Measurements from ENCODE around the gene RAP2C.

The RAP2C gene

DNA sequence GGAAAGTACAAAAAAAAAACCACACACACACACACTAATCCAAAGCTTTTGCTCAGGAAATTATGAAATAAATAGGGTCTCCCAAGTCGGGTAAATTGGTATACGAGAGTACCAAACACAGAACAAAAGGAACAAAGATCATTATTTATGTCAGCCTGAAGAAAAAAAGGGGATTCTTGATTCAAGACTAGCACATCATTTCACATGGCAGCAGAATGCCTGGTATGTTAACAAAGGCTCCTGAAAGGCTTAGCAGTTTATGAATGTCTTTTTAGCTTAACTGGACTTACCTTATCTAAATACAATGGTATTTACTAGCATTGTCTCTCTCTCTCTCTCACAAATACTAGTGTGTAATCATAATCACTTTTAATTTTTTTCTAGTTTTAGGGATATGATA lies 11.3 kb downstream of the RAP2C start:
- no peak for DNase-seq (ENCODE audit: low read depth, low spot score)
- H3K4me3 ChIP-seq (ENCODE audit: low read depth, low read length) = no peak overlapping the region
- TF ChIP-seq, protein P1, sequence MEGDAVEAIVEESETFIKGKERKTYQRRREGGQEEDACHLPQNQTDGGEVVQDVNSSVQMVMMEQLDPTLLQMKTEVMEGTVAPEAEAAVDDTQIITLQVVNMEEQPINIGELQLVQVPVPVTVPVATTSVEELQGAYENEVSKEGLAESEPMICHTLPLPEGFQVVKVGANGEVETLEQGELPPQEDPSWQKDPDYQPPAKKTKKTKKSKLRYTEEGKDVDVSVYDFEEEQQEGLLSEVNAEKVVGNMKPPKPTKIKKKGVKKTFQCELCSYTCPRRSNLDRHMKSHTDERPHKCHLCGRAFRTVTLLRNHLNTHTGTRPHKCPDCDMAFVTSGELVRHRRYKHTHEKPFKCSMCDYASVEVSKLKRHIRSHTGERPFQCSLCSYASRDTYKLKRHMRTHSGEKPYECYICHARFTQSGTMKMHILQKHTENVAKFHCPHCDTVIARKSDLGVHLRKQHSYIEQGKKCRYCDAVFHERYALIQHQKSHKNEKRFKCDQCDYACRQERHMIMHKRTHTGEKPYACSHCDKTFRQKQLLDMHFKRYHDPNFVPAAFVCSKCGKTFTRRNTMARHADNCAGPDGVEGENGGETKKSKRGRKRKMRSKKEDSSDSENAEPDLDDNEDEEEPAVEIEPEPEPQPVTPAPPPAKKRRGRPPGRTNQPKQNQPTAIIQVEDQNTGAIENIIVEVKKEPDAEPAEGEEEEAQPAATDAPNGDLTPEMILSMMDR (IDR thresholded peaks at IDR 0.05; ENCODE audit: low read depth, low read length) = no peak
- in situ Hi-C loops (cut with HindIII; ENCODE audit: low sequenced_read_pairs) = no loop called here

GRCh38 chrX:132206259-132206658 lies 13.0 kb downstream of the RAP2C start:
- TF ChIP-seq, protein P1 (IDR thresholded peaks at IDR 0.05; ENCODE audit: low read depth, low read length) = no peak
- in situ Hi-C loops (cut with HindIII; ENCODE audit: low sequenced_read_pairs) = no loop called here
- no peak for DNase-seq (ENCODE audit: low read depth, low spot score)

DNA sequence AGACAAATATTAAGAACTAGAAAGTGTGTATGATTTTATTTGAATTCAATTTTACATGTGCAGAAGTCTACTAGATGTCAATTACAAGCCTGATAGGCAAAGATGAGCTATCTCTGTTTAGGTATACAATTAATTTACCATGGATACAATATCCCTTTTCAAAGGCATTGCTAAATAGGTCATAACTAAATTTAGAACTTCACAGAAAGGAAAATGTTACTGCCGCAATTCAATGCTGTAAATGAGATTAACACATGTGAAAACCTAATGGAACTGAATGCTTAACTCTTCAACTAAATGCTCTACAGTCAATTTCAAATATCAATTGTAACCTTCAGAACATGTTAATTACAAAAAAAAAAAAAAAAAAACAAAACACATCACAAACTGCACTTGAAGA lies 14.6 kb downstream of the RAP2C start:
- TF ChIP-seq, protein P1 (IDR thresholded peaks at IDR 0.05; ENCODE audit: low read depth, low read length) = no peak
- no peak overlapping the region for H3K4me3 ChIP-seq (ENCODE audit: low read depth, low read length)
- in situ Hi-C loops (cut with HindIII; ENCODE audit: low sequenced_read_pairs) = no loop called here
- DNase-seq (ENCODE audit: low read depth, low spot score) = no peak

More at GRCh38 chrX:132206259-132206658, 13.0 kb downstream of the RAP2C start:
- no peak overlapping the region for H3K4me3 ChIP-seq (ENCODE audit: low read depth, low read length)

DNA sequence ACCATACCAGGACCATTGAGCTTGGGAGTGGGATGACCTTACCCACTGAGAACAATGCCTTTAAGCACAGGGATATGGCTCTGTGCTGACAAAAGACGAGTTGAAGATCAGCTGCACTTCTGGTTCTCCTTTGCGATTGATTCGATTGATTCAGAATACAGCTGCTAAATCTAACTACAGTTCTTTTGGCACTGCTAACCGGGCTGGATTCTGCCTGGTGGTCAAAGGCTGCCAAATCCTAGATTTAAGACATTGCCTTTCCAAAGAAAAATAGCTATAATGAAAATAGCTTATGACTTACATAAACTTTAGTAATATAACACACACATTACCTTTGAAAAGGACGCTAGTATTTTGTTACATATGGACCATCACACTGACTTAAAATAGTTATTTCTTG lies 18.3 kb downstream of the RAP2C start:
- TF ChIP-seq, protein P1 (IDR thresholded peaks at IDR 0.05; ENCODE audit: low read depth, low read length) = no peak
- no peak overlapping the region for H3K4me3 ChIP-seq (ENCODE audit: low read depth, low read length)
- in situ Hi-C loops (cut with HindIII; ENCODE audit: low sequenced_read_pairs) = no loop called here
- no peak for DNase-seq (ENCODE audit: low read depth, low spot score)

GRCh38 chrX:132199941-132200340 lies 19.3 kb downstream of the RAP2C start:
- TF ChIP-seq, protein P1 (IDR thresholded peaks at IDR 0.05; ENCODE audit: low read depth, low read length) = no peak
- in situ Hi-C loops (cut with HindIII; ENCODE audit: low sequenced_read_pairs) = no loop called here
- DNase-seq (ENCODE audit: low read depth, low spot score) = no peak
- H3K4me3 ChIP-seq (ENCODE audit: low read depth, low read length) = no peak overlapping the region

GRCh38 chrX:132193872-132194574 lies 25.2 kb downstream of the RAP2C start:
- no peak overlapping the region for H3K4me3 ChIP-seq (ENCODE audit: low read depth, low read length)
- in situ Hi-C loops (cut with HindIII; ENCODE audit: low sequenced_read_pairs) = no loop called here
- TF ChIP-seq, protein P1 (IDR thresholded peaks at IDR 0.05; ENCODE audit: low read depth, low read length) = no peak
- DNase-seq (ENCODE audit: low read depth, low spot score) = no peak
